Panc1 (cell line): Measurements from ENCODE around the gene SSC5D.

Experiments used
- CTCF ChIP-seq: fragments of 450-650 bp; IDR thresholded peaks from 2 replicates; pipeline ENCODE4 v1.5.1; 2017; ENCODE audit warnings: mild to moderate bottlenecking
- POLR2AphosphoS5 ChIP-seq: IDR thresholded peaks from 2 replicates; pipeline ENCODE4 v1.6.1; 2012; ENCODE audit warnings: mild to moderate bottlenecking, low read depth, low read length, moderate library complexity
- REST ChIP-seq, 2 experiments: IDR thresholded peaks; 2 replicates each; pipeline ENCODE4 v1.6.1; 2011 to 2012; ENCODE audit warnings: low read depth in 2 of 2, control low read depth in 1 of 2, low read length in 1 of 2, mild to moderate bottlenecking in 1 of 2, moderate library complexity in 1 of 2; ENCODE audit not compliant: insufficient read depth in 1 of 2
- SIN3A ChIP-seq: IDR thresholded peaks from 2 replicates; pipeline ENCODE4 v1.6.1; 2012; ENCODE audit warnings: low read depth, mild to moderate bottlenecking, low read length, moderate library complexity, borderline replicate concordance; ENCODE audit not compliant: insufficient read depth
- TCF7L2 ChIP-seq: IDR thresholded peaks from 2 replicates; pipeline ENCODE4 v1.6.1; 2011; ENCODE audit warnings: mild to moderate bottlenecking, low read depth, low read length, inconsistent platforms

DNA sequence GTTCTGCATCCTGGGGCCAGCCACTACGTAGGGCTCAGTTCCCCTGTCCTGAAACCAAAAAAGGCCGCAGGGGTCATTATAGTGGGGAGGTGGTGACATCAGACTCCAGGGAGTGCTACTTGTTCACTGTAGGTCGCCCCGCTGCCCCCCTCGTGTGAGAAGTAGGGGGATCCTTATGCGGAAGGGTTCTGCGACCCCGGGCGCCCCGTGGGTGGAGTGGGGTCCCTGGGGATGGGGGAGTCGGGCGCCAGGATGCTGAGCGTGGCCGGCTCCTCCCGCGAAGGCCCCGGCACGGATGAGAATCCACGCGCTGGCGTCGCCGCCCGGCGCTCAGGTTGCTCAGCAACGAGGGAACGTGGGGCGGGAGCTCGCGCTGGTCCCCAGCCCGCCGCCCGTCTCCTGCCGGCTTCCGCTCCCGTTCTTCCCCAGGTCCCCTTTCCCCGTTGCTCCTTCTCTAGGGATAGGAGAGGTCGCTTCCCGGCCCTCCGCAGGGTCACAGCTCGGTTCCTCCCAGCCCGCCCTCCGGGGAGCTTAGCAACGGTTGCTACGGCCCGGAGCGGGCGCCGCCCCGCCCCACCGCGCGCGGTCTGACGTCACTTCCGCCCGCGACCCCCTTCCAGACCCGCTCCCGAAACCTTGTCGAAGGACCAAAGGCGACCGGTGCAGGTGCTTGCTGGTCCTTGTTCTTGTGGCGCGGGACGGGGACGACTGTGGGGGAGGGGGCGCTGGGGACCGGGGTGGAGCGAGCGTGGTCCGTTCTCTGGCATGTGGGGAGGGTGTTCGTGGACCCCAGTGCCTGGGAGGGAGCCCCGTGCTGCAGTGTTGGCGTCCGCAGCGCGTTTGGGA, 3.4 kb upstream of the SSC5D start, which contains the start of gene NAT14:
- TF ChIP-seq CTCF = no peak
- 0 out of 2 replicates have a peak, but pooled peaks have one; percentile 3 for TF ChIP-seq SIN3A
- TF ChIP-seq POLR2AphosphoS5 = peak; percentile 62
- TF ChIP-seq REST (IDR thresholded peaks at IDR 0.05; ENCODE audit: insufficient read depth in 1 of 2, low read depth in 2 of 2, low read length in 1 of 2) = no peak
- TF ChIP-seq TCF7L2 = no peak
